ENCODE results near the gene DPP4.

Gene DPP4

DNA sequence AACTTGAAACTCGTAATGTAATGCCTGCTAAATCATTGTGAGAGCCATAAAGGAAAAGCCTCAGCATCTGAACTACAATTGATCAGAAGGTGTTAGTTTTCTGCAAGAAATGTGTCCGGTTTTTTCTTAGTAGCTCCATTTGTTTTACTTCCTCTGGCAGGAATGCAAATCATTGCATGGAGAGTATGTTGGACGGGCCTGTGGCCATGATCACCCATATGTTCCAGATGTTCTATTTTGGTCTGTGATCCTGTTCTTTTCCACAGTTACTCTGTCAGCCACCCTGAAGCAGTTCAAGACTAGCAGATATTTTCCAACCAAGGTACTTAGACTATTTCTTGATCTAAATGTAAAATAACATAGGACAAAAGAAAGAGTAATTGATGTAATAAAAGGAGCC lies 126.6 kb downstream of the DPP4 start:
- DNase-seq = no peak

DNA sequence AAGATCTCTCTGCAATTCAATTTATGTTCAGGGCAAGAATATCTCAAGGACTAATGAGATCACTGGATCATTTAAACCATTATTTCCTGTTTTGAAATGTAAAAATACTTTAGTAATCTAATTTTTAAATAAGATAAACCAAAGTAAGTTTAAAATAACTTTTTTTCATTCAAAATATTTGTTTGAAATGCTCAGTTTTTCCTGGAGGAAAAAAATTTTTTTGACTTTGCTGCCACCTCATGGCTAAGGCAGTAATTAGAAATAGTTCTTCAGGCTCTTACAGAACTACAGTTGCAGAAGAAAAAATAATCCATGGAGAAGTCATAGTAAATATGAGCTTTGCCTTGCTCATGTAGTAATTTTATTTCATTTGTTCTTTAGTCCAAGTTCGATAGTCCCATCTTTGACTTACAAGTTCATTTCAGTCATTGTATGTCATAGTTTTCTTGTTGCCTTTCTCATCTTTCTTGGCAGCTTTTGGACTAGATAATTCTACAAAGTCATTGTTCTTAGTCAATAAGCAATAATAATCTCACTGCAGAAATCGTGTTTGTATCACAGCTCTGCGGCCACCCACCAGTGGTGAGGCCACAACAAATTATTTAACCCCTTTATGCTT lies 127.4 kb downstream of the DPP4 start:
- no peak for DNase-seq

DNA sequence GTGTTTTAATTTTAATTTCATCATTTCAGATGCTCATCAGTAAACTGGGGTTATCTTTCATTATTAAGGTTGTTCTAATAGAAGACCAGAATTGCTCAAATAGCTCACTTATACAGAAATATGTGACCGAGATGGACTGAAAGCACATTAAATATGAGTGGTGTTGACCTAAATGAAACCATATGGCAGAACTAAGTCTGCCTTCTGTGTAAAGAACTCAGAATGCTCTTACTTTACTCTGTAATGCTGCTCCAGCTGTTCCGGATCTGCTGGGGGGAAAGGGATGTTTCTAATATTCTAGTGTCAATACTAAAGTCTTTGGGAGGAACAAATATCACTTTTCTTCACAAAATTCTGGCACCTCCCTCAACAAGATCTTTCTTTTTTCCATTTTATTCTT lies 131.0 kb downstream of the DPP4 start:
- no peak for DNase-seq
